Measurements from ENCODE around the gene XRN1.
"Not testable (repeated sequence)": the region's sequence is repeated elsewhere in the genome, so short reads cannot be mapped to it uniquely, and the experiment has no call there.

XRN1 gene

GRCh38 chr3:142433110-142433509 lies 14.7 kb downstream of the XRN1 start:
- no peak for DNase-seq

- no peak for DNase-seq
Observed at GRCh38 chr3:142429582-142429981, 18.3 kb downstream of the XRN1 start.

GRCh38 chr3:142424754-142425153 lies 23.1 kb downstream of the XRN1 start:
- no peak for DNase-seq

GRCh38 chr3:142418926-142419592 lies 28.8 kb downstream of the XRN1 start:
- DNase-seq: no peak

GRCh38 chr3:142417302-142417701 lies 30.5 kb downstream of the XRN1 start:
- no peak for DNase-seq

GRCh38 chr3:142400537-142400936 lies 47.3 kb downstream of the XRN1 start:
- DNase-seq: not testable (repeated sequence)

- DNase-seq: no peak
Observed at GRCh38 chr3:142394921-142395622, 52.8 kb downstream of the XRN1 start.

GRCh38 chr3:142385078-142385477 lies 62.8 kb downstream of the XRN1 start:
- DNase-seq: no peak

- DNase-seq: no peak
Observed at GRCh38 chr3:142374687-142375086, 73.2 kb downstream of the XRN1 start.

GRCh38 chr3:142369576-142369975 lies 78.3 kb downstream of the XRN1 start:
- not testable (repeated sequence) for DNase-seq

GRCh38 chr3:142366434-142366833 lies 81.4 kb downstream of the XRN1 start:
- DNase-seq: peak; percentile 23

GRCh38 chr3:142363936-142364467 lies 83.8 kb downstream of the XRN1 start:
- DNase-seq: no peak

GRCh38 chr3:142363433-142363832 lies 84.4 kb downstream of the XRN1 start:
- not testable (repeated sequence) for DNase-seq

GRCh38 chr3:142359367-142359766 lies 88.5 kb downstream of the XRN1 start:
- no peak for DNase-seq

- DNase-seq: no peak
Observed at GRCh38 chr3:142356818-142357217, 91.0 kb downstream of the XRN1 start.

- no peak for DNase-seq
Observed at GRCh38 chr3:142355692-142356091, 92.1 kb downstream of the XRN1 start.

GRCh38 chr3:142354076-142354475 lies 93.8 kb downstream of the XRN1 start:
- no peak for DNase-seq

GRCh38 chr3:142353571-142353970 lies 94.3 kb downstream of the XRN1 start:
- no peak for DNase-seq

GRCh38 chr3:142352698-142353097 lies 95.1 kb downstream of the XRN1 start:
- DNase-seq: not testable (repeated sequence)

GRCh38 chr3:142348460-142348859 lies 99.4 kb downstream of the XRN1 start:
- DNase-seq: no peak

GRCh38 chr3:142337994-142338393 lies 109.8 kb downstream of the XRN1 start:
- DNase-seq: no peak

GRCh38 chr3:142332390-142332789 lies 115.4 kb downstream of the XRN1 start:
- no peak for DNase-seq

- not testable (repeated sequence) for DNase-seq
Observed at GRCh38 chr3:142324275-142324953, 123.4 kb downstream of the XRN1 start.

GRCh38 chr3:142319912-142320311 lies 127.9 kb downstream of the XRN1 start:
- DNase-seq: no peak

Measured in NCI-H69 (cell line).